ENCODE data around the gene SYCP3. TPM values are rescaled to one million over a fixed set of nuclear protein-coding genes. Genes with fewer than 3 reads are reported as not detected.

SYCP3 gene
- total and polyA plus RNA-seq, 2 donors: 0.76 to 1.4 TPM

- Histone ChIP-seq H3K9me3 (ENCODE audit: control insufficient read depth in 2 of 2, insufficient read depth in 1 of 2, low read length in 1 of 2) (no peaks in the 10 kb centered on the region), H3K36me3 (ENCODE audit: control insufficient read depth in 2 of 2, insufficient read depth in 2 of 2, low read length in 1 of 2) (peaks cover 16 to 38% of the 10 kb centered on the region in 2 donors), H3K27me3 (ENCODE audit: control insufficient read depth in 2 of 2, insufficient read depth in 1 of 2, low read length in 1 of 2) (no peaks in the 10 kb centered on the region), H3K27ac (ENCODE audit: low read depth in 1 of 2, low read length in 1 of 2) (no peak overlapping the region), H3K4me3 (ENCODE audit: low read length in 2 of 2) (no peak overlapping the region), H3K4me1 (ENCODE audit: control insufficient read depth in 2 of 2, insufficient read depth in 2 of 2, low read length in 2 of 2) (peaks cover 0 to 23% of the 10 kb centered on the region in 2 donors)
- 97% methylated on average over 3 of the region's 3 CpGs for WGBS
- DNase-seq (ENCODE audit: low read depth in 6 of 9, low spot score in 9 of 9): no peak
These were observed 39.9 kb upstream of the SYCP3 start for GRCh38 chr12:101779200-101779599.

- Histone ChIP-seq H3K27me3 (ENCODE audit: control insufficient read depth in 2 of 2, insufficient read depth in 1 of 2, low read length in 1 of 2) (no peaks in the 10 kb centered on the region), H3K4me3 (ENCODE audit: low read length in 2 of 2) (no peak overlapping the region), H3K36me3 (ENCODE audit: control insufficient read depth in 2 of 2, insufficient read depth in 2 of 2, low read length in 1 of 2) (peaks cover 16 to 35% of the 10 kb centered on the region in 2 donors), H3K27ac (ENCODE audit: low read depth in 1 of 2, low read length in 1 of 2) (peak overlapping the region in 1 of 2 donors; percentile 61), H3K9me3 (ENCODE audit: control insufficient read depth in 2 of 2, insufficient read depth in 1 of 2, low read length in 1 of 2) (no peaks in the 10 kb centered on the region), H3K4me1 (ENCODE audit: control insufficient read depth in 2 of 2, insufficient read depth in 2 of 2, low read length in 2 of 2) (peaks cover 7 to 34% of the 10 kb centered on the region in 2 donors)
- no peak for DNase-seq (ENCODE audit: low read depth in 6 of 9, low spot score in 9 of 9)
- 63% methylated on average over 4 of the region's 4 CpGs for WGBS
These were observed 38.7 kb upstream of the SYCP3 start for GRCh38 chr12:101777978-101778377.

DNA sequence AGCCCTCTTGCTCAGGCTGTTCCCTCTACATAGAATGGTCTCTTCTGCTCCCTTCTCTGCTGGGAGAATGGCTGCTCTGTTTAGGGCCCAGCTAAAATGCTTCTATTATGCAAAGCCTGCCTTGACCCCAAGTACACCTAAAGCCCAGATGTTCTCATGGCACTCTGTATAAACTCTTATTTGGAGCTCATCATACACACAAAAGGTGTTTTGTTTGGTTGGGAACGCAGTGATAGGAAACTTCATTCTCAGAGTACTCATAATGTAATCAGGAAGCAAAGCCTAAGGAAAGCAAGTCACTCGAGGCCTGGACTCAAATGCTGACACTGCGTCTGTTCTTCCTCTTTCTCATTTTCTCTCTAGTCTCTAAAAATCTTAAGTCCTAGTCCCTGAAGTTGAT is 38.2 kb upstream of the SYCP3 start:
- no peak for DNase-seq (ENCODE audit: low read depth in 6 of 9, low spot score in 9 of 9)
- Histone ChIP-seq H3K36me3 (ENCODE audit: control insufficient read depth in 2 of 2, insufficient read depth in 2 of 2, low read length in 1 of 2) (peaks cover 16 to 32% of the 10 kb centered on the region in 2 donors), H3K4me1 (ENCODE audit: control insufficient read depth in 2 of 2, insufficient read depth in 2 of 2, low read length in 2 of 2) (peaks cover 12 to 39% of the 10 kb centered on the region in 2 donors), H3K9me3 (ENCODE audit: control insufficient read depth in 2 of 2, insufficient read depth in 1 of 2, low read length in 1 of 2) (no peaks in the 10 kb centered on the region), H3K4me3 (ENCODE audit: low read length in 2 of 2) (no peak overlapping the region), H3K27me3 (ENCODE audit: control insufficient read depth in 2 of 2, insufficient read depth in 1 of 2, low read length in 1 of 2) (no peaks in the 10 kb centered on the region), H3K27ac (ENCODE audit: low read depth in 1 of 2, low read length in 1 of 2) (peak overlapping the region in 1 of 2 donors; percentile 61)
- 31% methylated on average over 3 of the region's 3 CpGs for WGBS

GRCh38 chr12:101775816-101776215 is 36.6 kb upstream of the SYCP3 start:
- H3K4me3 ChIP-seq (ENCODE audit: low read length in 2 of 2): no peak overlapping the region
- H3K9me3 ChIP-seq (ENCODE audit: control insufficient read depth in 2 of 2, insufficient read depth in 1 of 2, low read length in 1 of 2): no peaks in the 10 kb centered on the region
- H3K36me3 ChIP-seq (ENCODE audit: control insufficient read depth in 2 of 2, insufficient read depth in 2 of 2, low read length in 1 of 2): peaks cover 16 to 25% of the 10 kb centered on the region in 2 donors
- peak overlapping the region in 1 of 2 donors; percentile 50 for H3K27ac ChIP-seq (ENCODE audit: low read depth in 1 of 2, low read length in 1 of 2)
- DNase-seq (ENCODE audit: low read depth in 6 of 9, low spot score in 9 of 9): peak in 4 of 9 donors; percentile 23 to 55 (median 30)
- peaks cover 20 to 52% of the 10 kb centered on the region in 2 donors for H3K4me1 ChIP-seq (ENCODE audit: control insufficient read depth in 2 of 2, insufficient read depth in 2 of 2, low read length in 2 of 2)
- no peaks in the 10 kb centered on the region for H3K27me3 ChIP-seq (ENCODE audit: control insufficient read depth in 2 of 2, insufficient read depth in 1 of 2, low read length in 1 of 2)
- WGBS: 7% methylated on average over 2 of the region's 2 CpGs

GRCh38 chr12:101773650-101774162 is 34.4 kb upstream of the SYCP3 start:
- Histone ChIP-seq H3K27ac (ENCODE audit: low read depth in 1 of 2, low read length in 1 of 2) (peak overlapping the region in 1 of 2 donors; percentile 72), H3K27me3 (ENCODE audit: control insufficient read depth in 2 of 2, insufficient read depth in 1 of 2, low read length in 1 of 2) (no peaks in the 10 kb centered on the region), H3K4me1 (ENCODE audit: control insufficient read depth in 2 of 2, insufficient read depth in 2 of 2, low read length in 2 of 2) (peaks cover 20 to 61% of the 10 kb centered on the region in 2 donors), H3K9me3 (ENCODE audit: control insufficient read depth in 2 of 2, insufficient read depth in 1 of 2, low read length in 1 of 2) (no peaks in the 10 kb centered on the region), H3K4me3 (ENCODE audit: low read length in 2 of 2) (no peak overlapping the region), H3K36me3 (ENCODE audit: control insufficient read depth in 2 of 2, insufficient read depth in 2 of 2, low read length in 1 of 2) (peaks cover 21 to 26% of the 10 kb centered on the region in 2 donors)
- WGBS: 38% methylated on average over 2 of the region's 2 CpGs
- peak; percentile 51 to 87 (median 70) for DNase-seq (ENCODE audit: low read depth in 6 of 9, low spot score in 9 of 9)

DNA sequence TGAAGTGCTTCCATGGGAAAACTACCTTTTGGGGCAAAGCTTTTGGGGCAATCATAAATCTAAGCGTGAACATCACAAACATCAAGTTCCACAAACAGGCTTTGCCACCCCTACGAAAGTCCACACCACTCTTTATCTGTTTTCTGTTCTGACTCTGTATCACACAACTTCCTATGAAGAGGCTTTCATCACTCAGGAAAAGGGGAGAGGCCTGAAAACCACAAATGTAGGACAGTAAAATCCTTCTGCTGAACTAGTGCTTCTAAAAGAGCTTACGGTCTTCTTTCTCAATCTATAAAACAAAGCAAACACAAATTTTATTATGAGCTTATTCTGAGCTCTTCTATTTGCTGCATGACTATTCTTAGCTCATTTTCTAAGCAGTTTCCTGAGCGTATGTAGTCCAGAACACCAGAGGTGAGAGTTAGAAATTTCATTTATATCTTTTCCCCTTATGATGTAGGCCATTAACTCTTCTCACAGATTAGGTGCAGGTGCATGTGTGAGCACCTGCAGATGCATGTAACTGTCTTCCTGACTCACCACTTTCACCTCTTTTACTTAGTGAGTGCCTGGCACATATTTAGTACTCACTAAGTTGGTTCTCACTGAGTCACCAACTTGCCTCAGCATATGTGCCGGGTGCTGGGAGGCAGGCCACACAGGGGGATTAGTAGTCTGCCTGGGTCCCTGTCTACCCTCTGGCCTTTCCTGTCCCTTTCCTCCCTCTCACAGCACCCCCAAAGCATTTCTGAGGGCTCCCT is 32.9 kb upstream of the SYCP3 start:
- Histone ChIP-seq H3K4me3 (ENCODE audit: low read length in 2 of 2) (no peak overlapping the region), H3K27me3 (ENCODE audit: control insufficient read depth in 2 of 2, insufficient read depth in 1 of 2, low read length in 1 of 2) (no peaks in the 10 kb centered on the region), H3K27ac (ENCODE audit: low read depth in 1 of 2, low read length in 1 of 2) (peak overlapping the region; percentile 60 to 93), H3K9me3 (ENCODE audit: control insufficient read depth in 2 of 2, insufficient read depth in 1 of 2, low read length in 1 of 2) (no peaks in the 10 kb centered on the region), H3K36me3 (ENCODE audit: control insufficient read depth in 2 of 2, insufficient read depth in 2 of 2, low read length in 1 of 2) (peaks cover 20 to 25% of the 10 kb centered on the region in 2 donors), H3K4me1 (ENCODE audit: control insufficient read depth in 2 of 2, insufficient read depth in 2 of 2, low read length in 2 of 2) (peaks cover 20 to 54% of the 10 kb centered on the region in 2 donors)
- WGBS: 7% methylated on average over 5 of the region's 5 CpGs
- peak in 8 of 9 donors; percentile 27 to 79 (median 49) for DNase-seq (ENCODE audit: low read depth in 6 of 9, low spot score in 9 of 9)

GRCh38 chr12:101769865-101770264 is 30.6 kb upstream of the SYCP3 start:
- peaks cover 25 to 31% of the 10 kb centered on the region in 2 donors for H3K36me3 ChIP-seq (ENCODE audit: control insufficient read depth in 2 of 2, insufficient read depth in 2 of 2, low read length in 1 of 2)

GRCh38 chr12:101768781-101769180 is 29.5 kb upstream of the SYCP3 start:
- Histone ChIP-seq H3K36me3 (ENCODE audit: control insufficient read depth in 2 of 2, insufficient read depth in 2 of 2, low read length in 1 of 2) (peaks cover 27 to 42% of the 10 kb centered on the region in 2 donors), H3K9me3 (ENCODE audit: control insufficient read depth in 2 of 2, insufficient read depth in 1 of 2, low read length in 1 of 2) (no peaks in the 10 kb centered on the region), H3K27me3 (ENCODE audit: control insufficient read depth in 2 of 2, insufficient read depth in 1 of 2, low read length in 1 of 2) (no peaks in the 10 kb centered on the region), H3K27ac (ENCODE audit: low read depth in 1 of 2, low read length in 1 of 2) (peak overlapping the region in 1 of 2 donors; percentile 27), H3K4me3 (ENCODE audit: low read length in 2 of 2) (no peak overlapping the region), H3K4me1 (ENCODE audit: control insufficient read depth in 2 of 2, insufficient read depth in 2 of 2, low read length in 2 of 2) (peaks cover 18 to 36% of the 10 kb centered on the region in 2 donors)
- no peak for DNase-seq (ENCODE audit: low read depth in 6 of 9, low spot score in 9 of 9)
- WGBS: 98% methylated on average over 2 of the region's 2 CpGs

More at GRCh38 chr12:101769865-101770264, 30.6 kb upstream of the SYCP3 start:
- H3K4me3 ChIP-seq (ENCODE audit: low read length in 2 of 2): no peak overlapping the region
- no peak overlapping the region for H3K27ac ChIP-seq (ENCODE audit: low read depth in 1 of 2, low read length in 1 of 2)
- DNase-seq (ENCODE audit: low read depth in 6 of 9, low spot score in 9 of 9): no peak
- H3K4me1 ChIP-seq (ENCODE audit: control insufficient read depth in 2 of 2, insufficient read depth in 2 of 2, low read length in 2 of 2): peaks cover 20 to 40% of the 10 kb centered on the region in 2 donors
- no peaks in the 10 kb centered on the region for H3K27me3 ChIP-seq (ENCODE audit: control insufficient read depth in 2 of 2, insufficient read depth in 1 of 2, low read length in 1 of 2)
- 98% methylated on average over 5 of the region's 5 CpGs for whole genome bisulfite sequencing
- no peaks in the 10 kb centered on the region for H3K9me3 ChIP-seq (ENCODE audit: control insufficient read depth in 2 of 2, insufficient read depth in 1 of 2, low read length in 1 of 2)

- Histone ChIP-seq H3K36me3 (ENCODE audit: control insufficient read depth in 2 of 2, insufficient read depth in 2 of 2, low read length in 1 of 2) (peaks cover 32 to 47% of the 10 kb centered on the region in 2 donors), H3K27me3 (ENCODE audit: control insufficient read depth in 2 of 2, insufficient read depth in 1 of 2, low read length in 1 of 2) (no peaks in the 10 kb centered on the region), H3K27ac (ENCODE audit: low read depth in 1 of 2, low read length in 1 of 2) (no peak overlapping the region), H3K4me1 (ENCODE audit: control insufficient read depth in 2 of 2, insufficient read depth in 2 of 2, low read length in 2 of 2) (peaks cover 9 to 24% of the 10 kb centered on the region in 2 donors), H3K9me3 (ENCODE audit: control insufficient read depth in 2 of 2, insufficient read depth in 1 of 2, low read length in 1 of 2) (no peaks in the 10 kb centered on the region), H3K4me3 (ENCODE audit: low read length in 2 of 2) (no peak overlapping the region)
- 97% methylated on average over 1 of the region's 1 CpG for WGBS
- no peak for DNase-seq (ENCODE audit: low read depth in 6 of 9, low spot score in 9 of 9)
These were observed 28.3 kb upstream of the SYCP3 start for GRCh38 chr12:101767537-101767936.

All from thymus (tissue), 11 donors.